Heart left ventricle (tissue), 13 donors: ENCODE results near the gene CNTD1.

Source experiments
- CTCF ChIP-seq, 12 donors: fragments of 200-600 bp; sonication (generic) in 4 of 12; IDR thresholded peaks; one replicate each; pipeline versions ENCODE4 v1.5.0 to v1.8.0; 2018 to 2022; ENCODE audit warnings: antibody characterized with exemption in 12 of 12, mild to moderate bottlenecking in 5 of 12
- POLR2A ChIP-seq, 2 donors: fragments of 450-650 bp; IDR thresholded peaks; one replicate each; pipeline ENCODE4 v1.6.1; 2017; ENCODE audit warnings: antibody characterized with exemption in 2 of 2, mild to moderate bottlenecking in 2 of 2, moderate library complexity in 2 of 2
- donor health status: ischemic (EF 13 %, LVEDD 7.1; RV severe dilation, severe dysfunction).
- donor health status: DM: no; HTN: yes; CAD: no.
- donor health status: DM: no; HTN: no; CAD: no.
- donor health status: ischemic (EF 25% LVEDD 6.9; RV normal size, moderate dysfunction).
- donor health status: ischemic (EF 25% LVEDD 5.7; RV mildly dilated, moderate dysfunction).
- donor health status: ischemic (EF 35%, LVEDD 5.7; RV mildly dilated, moderate dysfunction).
- donor health status: nonischemic (EF 11% LVEDD 7.7; RV severe dilation, severe dysfunction).
- donor health status: DM: yes; HTN: yes; CAD: no.
- donor health status: PGD.
- donor health status: ischemic (EF 29% LVEDD 5.4; RV normal size, mild dysfunction).
- donor health status: nonischemic (EF 23%, LVEDD 6.1; RV moderate dilation, normal function).

- TF ChIP-seq CTCF (IDR thresholded peaks at IDR 0.05), result no peak
- no peak for TF ChIP-seq POLR2A (IDR thresholded peaks at IDR 0.05)
Observed at GRCh38 chr17:42845918-42846593, 47.4 kb downstream of the CNTD1 start.
